Iris pigment epithelial cell (primary cell): Measurements from ENCODE around the gene MLC1.

Source experiments
- DNase-seq: peaks from one replicate; pipeline ENCODE4 v3.0.0-alpha.2; 2011; ENCODE audit warnings: low read depth

The MLC1 gene

GRCh38 chr22:50076646-50077535, 8.3 kb downstream of the MLC1 start:
- DNase-seq, result no peak

- peak; percentile 10 for DNase-seq
Observed at GRCh38 chr22:50074551-50075530, 10.4 kb downstream of the MLC1 start.

GRCh38 chr22:50074056-50074455, 11.2 kb downstream of the MLC1 start:
- no peak for DNase-seq

GRCh38 chr22:50072714-50073538, 12.3 kb downstream of the MLC1 start:
- no peak for DNase-seq

- no peak for DNase-seq
Observed at GRCh38 chr22:50072167-50072555, 13.1 kb downstream of the MLC1 start.

GRCh38 chr22:50071432-50072166, 13.6 kb downstream of the MLC1 start:
- no peak for DNase-seq

GRCh38 chr22:50070366-50070765, 14.9 kb downstream of the MLC1 start:
- no peak for DNase-seq

GRCh38 chr22:50068096-50068495, 17.1 kb downstream of the MLC1 start:
- no peak for DNase-seq

- DNase-seq, result no peak
Observed at GRCh38 chr22:50067244-50067643, 18.0 kb downstream of the MLC1 start.

GRCh38 chr22:50064453-50064852, 20.8 kb downstream of the MLC1 start:
- DNase-seq, result no peak

- DNase-seq, result no peak
Observed at GRCh38 chr22:50063589-50064393, 21.4 kb downstream of the MLC1 start.

- no peak for DNase-seq
Observed at GRCh38 chr22:50062509-50063135, 22.6 kb downstream of the MLC1 start.

GRCh38 chr22:50061824-50062355, 23.3 kb downstream of the MLC1 start:
- no peak for DNase-seq

GRCh38 chr22:50061141-50061823, 23.9 kb downstream of the MLC1 start:
- no peak for DNase-seq

- DNase-seq, result no peak
Observed at GRCh38 chr22:50060441-50061140, 24.6 kb downstream of the MLC1 start.

GRCh38 chr22:50059881-50060262, 25.4 kb downstream of the MLC1 start:
- no peak for DNase-seq

GRCh38 chr22:50058906-50059880, 26.0 kb downstream of the MLC1 start:
- DNase-seq, result peak; percentile 37
